Measurements from ENCODE around the gene KRTAP16-1.

KRTAP16-1 gene

GRCh38 chr17:41333098-41333497 lies 24.0 kb upstream of the KRTAP16-1 start:
- H2BK12ac ChIP-seq (ENCODE audit: low read length in 2 of 2) = no peak overlapping the region

GRCh38 chr17:41332239-41332638 lies 23.1 kb upstream of the KRTAP16-1 start:
- H2AK5ac ChIP-seq (ENCODE audit: low read length, severe bottlenecking) = no peak overlapping the region
- H3K23ac ChIP-seq (ENCODE audit: low read length in 2 of 2) = no peak overlapping the region
- no peak for DNase-seq
- H2BK12ac ChIP-seq (ENCODE audit: low read length in 2 of 2) = no peak overlapping the region
- H3K36me3 ChIP-seq (ENCODE audit: control insufficient read depth in 1 of 2, insufficient read depth in 2 of 2, low read depth in 1 of 2, low read length in 2 of 2) = no peaks in the 10 kb centered on the region
- peaks cover 17% of the 10 kb centered on the region for H3K4me1 ChIP-seq (ENCODE audit: control insufficient read depth, insufficient read depth, low read depth, low read length)
- no peak overlapping the region for H2BK120ac ChIP-seq (ENCODE audit: low read depth, low read length)
- no peaks in the 10 kb centered on the region for H3K79me1 ChIP-seq (replicated peaks; ENCODE audit: low read length, poor library complexity, severe bottlenecking)
- H3K14ac ChIP-seq (ENCODE audit: low read length in 2 of 2) = no peak overlapping the region
- H4K8ac ChIP-seq (ENCODE audit: low read length) = no peak overlapping the region
- H4K91ac ChIP-seq (ENCODE audit: low read length) = no peak overlapping the region
- H3K9ac ChIP-seq (ENCODE audit: low read length) = no peak overlapping the region
- no peak overlapping the region for H3K4ac ChIP-seq (ENCODE audit: low read depth in 1 of 2, low read length in 2 of 2)
- no peak overlapping the region for H2AFZ ChIP-seq (ENCODE audit: low read depth, low read length)
- H2BK15ac ChIP-seq (ENCODE audit: low read depth, poor library complexity, severe bottlenecking) = no peak overlapping the region
- peaks cover 0 to 29% of the 10 kb centered on the region in 2 experiments for H3K27me3 ChIP-seq (ENCODE audit: control insufficient read depth in 1 of 2, insufficient read depth in 1 of 2, low read length in 2 of 2)
- no peak overlapping the region for H3K4me3 ChIP-seq (ENCODE audit: insufficient read depth in 1 of 2, low read depth in 1 of 2, low read length in 2 of 2)
- no peak overlapping the region for H3K27ac ChIP-seq (ENCODE audit: low read length, poor library complexity, severe bottlenecking)
- no peak overlapping the region for H2BK5ac ChIP-seq (ENCODE audit: low read depth, low read length, poor library complexity, severe bottlenecking)
- WGBS = 60% methylated on average over 2 of the region's 2 CpGs
- no peak overlapping the region for H3K4me2 ChIP-seq (ENCODE audit: low read length, poor library complexity, severe bottlenecking)
- no peaks in the 10 kb centered on the region for H3K9me3 ChIP-seq (ENCODE audit: control insufficient read depth, low read length)
- no peak overlapping the region for H3K18ac ChIP-seq (ENCODE audit: low read depth in 1 of 2, low read length in 2 of 2)

More at GRCh38 chr17:41333098-41333497, 24.0 kb upstream of the KRTAP16-1 start:
- Histone ChIP-seq H3K18ac (ENCODE audit: low read depth in 1 of 2, low read length in 2 of 2) (no peak overlapping the region), H3K4ac (ENCODE audit: low read depth in 1 of 2, low read length in 2 of 2) (no peak overlapping the region), H3K14ac (ENCODE audit: low read length in 2 of 2) (peak overlapping the region in 1 of 2 experiments; percentile 18), H3K36me3 (ENCODE audit: control insufficient read depth in 1 of 2, insufficient read depth in 2 of 2, low read depth in 1 of 2, low read length in 2 of 2) (no peaks in the 10 kb centered on the region), H2BK15ac (ENCODE audit: low read depth, poor library complexity, severe bottlenecking) (no peak overlapping the region), H4K8ac (ENCODE audit: low read length) (no peak overlapping the region), H2BK120ac (ENCODE audit: low read depth, low read length) (no peak overlapping the region), H3K4me1 (ENCODE audit: control insufficient read depth, insufficient read depth, low read depth, low read length) (peaks cover 13% of the 10 kb centered on the region), H3K27me3 (ENCODE audit: control insufficient read depth in 1 of 2, insufficient read depth in 1 of 2, low read length in 2 of 2) (peaks cover 0 to 29% of the 10 kb centered on the region in 2 experiments), H4K91ac (ENCODE audit: low read length) (no peak overlapping the region), H2BK5ac (ENCODE audit: low read depth, low read length, poor library complexity, severe bottlenecking) (no peak overlapping the region), H2AFZ (ENCODE audit: low read depth, low read length) (no peak overlapping the region), H2AK5ac (ENCODE audit: low read length, severe bottlenecking) (no peak overlapping the region), H3K4me3 (ENCODE audit: insufficient read depth in 1 of 2, low read depth in 1 of 2, low read length in 2 of 2) (peak overlapping the region in 1 of 2 experiments; percentile 9), H3K23ac (ENCODE audit: low read length in 2 of 2) (no peak overlapping the region), H3K4me2 (ENCODE audit: low read length, poor library complexity, severe bottlenecking) (no peak overlapping the region), H3K27ac (ENCODE audit: low read length, poor library complexity, severe bottlenecking) (no peak overlapping the region), H3K79me1 (replicated peaks; ENCODE audit: low read length, poor library complexity, severe bottlenecking) (no peaks in the 10 kb centered on the region), H3K9me3 (ENCODE audit: control insufficient read depth, low read length) (no peaks in the 10 kb centered on the region), H3K9ac (ENCODE audit: low read length) (no peak overlapping the region)
- no peak for DNase-seq
- 96% methylated on average over 5 of the region's 5 CpGs for WGBS

- Histone ChIP-seq H3K4ac (ENCODE audit: low read depth in 1 of 2, low read length in 2 of 2) (no peak overlapping the region), H4K8ac (ENCODE audit: low read length) (no peak overlapping the region), H2AK5ac (ENCODE audit: low read length, severe bottlenecking) (no peak overlapping the region), H3K4me3 (ENCODE audit: insufficient read depth in 1 of 2, low read depth in 1 of 2, low read length in 2 of 2) (no peak overlapping the region), H3K9ac (ENCODE audit: low read length) (no peak overlapping the region), H3K18ac (ENCODE audit: low read depth in 1 of 2, low read length in 2 of 2) (no peak overlapping the region), H2BK120ac (ENCODE audit: low read depth, low read length) (no peak overlapping the region), H2BK5ac (ENCODE audit: low read depth, low read length, poor library complexity, severe bottlenecking) (no peak overlapping the region), H3K36me3 (ENCODE audit: control insufficient read depth in 1 of 2, insufficient read depth in 2 of 2, low read depth in 1 of 2, low read length in 2 of 2) (no peaks in the 10 kb centered on the region), H4K91ac (ENCODE audit: low read length) (no peak overlapping the region), H3K14ac (ENCODE audit: low read length in 2 of 2) (no peak overlapping the region), H3K4me1 (ENCODE audit: control insufficient read depth, insufficient read depth, low read depth, low read length) (peaks cover 17% of the 10 kb centered on the region), H3K27me3 (ENCODE audit: control insufficient read depth in 1 of 2, insufficient read depth in 1 of 2, low read length in 2 of 2) (peaks cover 0 to 29% of the 10 kb centered on the region in 2 experiments), H3K23ac (ENCODE audit: low read length in 2 of 2) (no peak overlapping the region), H2BK12ac (ENCODE audit: low read length in 2 of 2) (no peak overlapping the region), H3K27ac (ENCODE audit: low read length, poor library complexity, severe bottlenecking) (no peak overlapping the region), H2BK15ac (ENCODE audit: low read depth, poor library complexity, severe bottlenecking) (no peak overlapping the region), H3K79me1 (replicated peaks; ENCODE audit: low read length, poor library complexity, severe bottlenecking) (no peaks in the 10 kb centered on the region), H3K4me2 (ENCODE audit: low read length, poor library complexity, severe bottlenecking) (no peak overlapping the region), H3K9me3 (ENCODE audit: control insufficient read depth, low read length) (no peaks in the 10 kb centered on the region), H2AFZ (ENCODE audit: low read depth, low read length) (no peak overlapping the region)
- WGBS = 84% methylated on average over 7 of the region's 7 CpGs
- no peak for DNase-seq
Measured at GRCh38 chr17:41331606-41332005, 22.5 kb upstream of the KRTAP16-1 start.

GRCh38 chr17:41329279-41329948 lies 20.3 kb upstream of the KRTAP16-1 start:
- Histone ChIP-seq H3K14ac (ENCODE audit: low read length in 2 of 2) (no peak overlapping the region), H3K4me1 (ENCODE audit: control insufficient read depth, insufficient read depth, low read depth, low read length) (peaks cover 12% of the 10 kb centered on the region), H3K18ac (ENCODE audit: low read depth in 1 of 2, low read length in 2 of 2) (no peak overlapping the region), H2BK5ac (ENCODE audit: low read depth, low read length, poor library complexity, severe bottlenecking) (no peak overlapping the region), H3K4me3 (ENCODE audit: insufficient read depth in 1 of 2, low read depth in 1 of 2, low read length in 2 of 2) (no peak overlapping the region), H3K79me1 (replicated peaks; ENCODE audit: low read length, poor library complexity, severe bottlenecking) (no peaks in the 10 kb centered on the region), H2BK15ac (ENCODE audit: low read depth, poor library complexity, severe bottlenecking) (no peak overlapping the region), H2BK120ac (ENCODE audit: low read depth, low read length) (no peak overlapping the region), H3K23ac (ENCODE audit: low read length in 2 of 2) (no peak overlapping the region), H3K9ac (ENCODE audit: low read length) (no peak overlapping the region), H4K91ac (ENCODE audit: low read length) (no peak overlapping the region), H2AK5ac (ENCODE audit: low read length, severe bottlenecking) (peak overlapping the region; percentile 1), H4K8ac (ENCODE audit: low read length) (no peak overlapping the region), H2BK12ac (ENCODE audit: low read length in 2 of 2) (no peak overlapping the region), H3K4ac (ENCODE audit: low read depth in 1 of 2, low read length in 2 of 2) (no peak overlapping the region), H3K27ac (ENCODE audit: low read length, poor library complexity, severe bottlenecking) (no peak overlapping the region), H2AFZ (ENCODE audit: low read depth, low read length) (no peak overlapping the region), H3K4me2 (ENCODE audit: low read length, poor library complexity, severe bottlenecking) (no peak overlapping the region), H3K27me3 (ENCODE audit: control insufficient read depth in 1 of 2, insufficient read depth in 1 of 2, low read length in 2 of 2) (peaks cover 0 to 14% of the 10 kb centered on the region in 2 experiments), H3K36me3 (ENCODE audit: control insufficient read depth in 1 of 2, insufficient read depth in 2 of 2, low read depth in 1 of 2, low read length in 2 of 2) (no peaks in the 10 kb centered on the region), H3K9me3 (ENCODE audit: control insufficient read depth, low read length) (no peaks in the 10 kb centered on the region)
- 54% methylated on average over 11 of the region's 13 CpGs for WGBS
- peak; percentile 51 for DNase-seq

All from mesenchymal stem cell (in vitro differentiated cells and primary cell).